GM23338 (cell line): ENCODE results near the gene DUSP7. TPM values are rescaled to one million over a fixed set of nuclear protein-coding genes. Genes with fewer than 3 reads are reported as not detected.

ENCODE experiments used
- ATAC-seq: fragments of 200-7000 bp; cut with Tn5 transposase; 3 replicates; pipeline ENCODE4 v1.9.1; 2020
- DNase-seq: peaks from one replicate; pipeline ENCODE4 v3.0.0-alpha.2; 2015; ENCODE audit warnings: low spot score
- H2AFZ ChIP-seq: fragments of 200-600 bp; sonication (generic); 2 replicates; pipeline ENCODE4 v1.8.0; 2016; ENCODE audit warnings: antibody characterized with exemption, mild to moderate bottlenecking, moderate library complexity
- H3F3A ChIP-seq: fragments of 200-600 bp; sonication (generic); replicated peaks from 2 replicates; pipeline ENCODE4 v1.8.0; 2017; ENCODE audit warnings: antibody characterized with exemption, mixed run types, low read depth
- H3K27ac ChIP-seq: fragments of 200-600 bp; sonication (generic); 2 replicates; pipeline ENCODE4 v1.6.1; 2016; ENCODE audit warnings: low read depth
- H3K27me3 ChIP-seq: fragments of 200-600 bp; sonication (generic); 2 replicates; pipeline ENCODE4 v1.8.0; 2016; ENCODE audit warnings: mild to moderate bottlenecking, mixed run types, moderate library complexity; ENCODE audit not compliant: insufficient read depth
- H3K36me3 ChIP-seq: fragments of 200-600 bp; sonication (generic); 2 replicates; pipeline ENCODE4 v1.8.0; 2016; ENCODE audit warnings: mild to moderate bottlenecking; ENCODE audit not compliant: insufficient read depth
- H3K4me1 ChIP-seq: fragments of 200-600 bp; sonication (generic); 2 replicates; pipeline ENCODE4 v1.8.0; 2016; ENCODE audit warnings: mild to moderate bottlenecking, moderate library complexity; ENCODE audit not compliant: insufficient read depth
- H3K4me2 ChIP-seq: fragments of 200-600 bp; sonication (generic); 2 replicates; pipeline ENCODE4 v1.7.1; 2017; ENCODE audit warnings: mixed run types
- H3K4me3 ChIP-seq: fragments of 200-600 bp; sonication (generic); 2 replicates; pipeline ENCODE4 v1.6.1; 2016; ENCODE audit warnings: mixed run types
- H3K79me2 ChIP-seq: fragments of 200-600 bp; sonication (generic); replicated peaks from 2 replicates; pipeline ENCODE4 v1.8.0; 2017; ENCODE audit warnings: mild to moderate bottlenecking; ENCODE audit not compliant: insufficient read depth
- H3K9me2 ChIP-seq: fragments of 200-600 bp; sonication (generic); 2 replicates; pipeline ENCODE4 v1.8.0; 2017; ENCODE audit not compliant: insufficient read depth
- H4K20me1 ChIP-seq: fragments of 200-600 bp; sonication (generic); replicated peaks from 2 replicates; pipeline ENCODE4 v1.8.0; 2017; ENCODE audit warnings: mild to moderate bottlenecking; ENCODE audit not compliant: insufficient read depth
- H3K27ac Mint-ChIP-seq: 2 replicates; pipeline ENCODE4 v1.8.0; 2020; ENCODE audit warnings: inconsistent platforms, mild to moderate bottlenecking, moderate library complexity, mixed read lengths
- H3K27me3 Mint-ChIP-seq: 3 replicates; pipeline ENCODE4 v1.8.0; 2022; ENCODE audit warnings: low read depth, mild to moderate bottlenecking, moderate library complexity, mixed read lengths, inconsistent platforms; ENCODE audit not compliant: insufficient read depth, poor library complexity
- H3K36me3 Mint-ChIP-seq: 3 replicates; pipeline ENCODE4 v1.8.0; 2021; ENCODE audit warnings: low read depth, mild to moderate bottlenecking, inconsistent platforms, moderate library complexity, mixed read lengths
- H3K4me1 Mint-ChIP-seq: 3 replicates; pipeline ENCODE4 v1.8.0; 2020; ENCODE audit warnings: mild to moderate bottlenecking, inconsistent platforms, mixed read lengths
- H3K4me3 Mint-ChIP-seq: 3 replicates; pipeline ENCODE4 v1.8.0; 2021; ENCODE audit warnings: moderate library complexity, mild to moderate bottlenecking, inconsistent platforms, mixed read lengths
- H3K9me3 Mint-ChIP-seq: 3 replicates; pipeline ENCODE4 v1.8.0; 2020; ENCODE audit warnings: moderate library complexity, mild to moderate bottlenecking, inconsistent platforms, mixed read lengths
- CREB1 ChIP-seq: fragments of 250-450 bp; sonication (Bioruptor Pico); IDR thresholded peaks from 2 replicates; pipeline ENCODE4 v1.5.0; 2020; ENCODE audit warnings: low read depth, mild to moderate bottlenecking, moderate library complexity
- CTCF ChIP-seq, 2 experiments: fragments of 200-600 bp in 1 of 2; sonication (generic) in 1 of 2; conservative IDR thresholded peaks; 2 replicates each; pipeline versions ENCODE4 v1.5.1 to v1.6.1; 2016 to 2017; ENCODE audit warnings: antibody characterized with exemption in 2 of 2, low read depth in 2 of 2, mild to moderate bottlenecking in 2 of 2, moderate library complexity in 1 of 2
- ETS1 ChIP-seq: IDR thresholded peaks from 2 replicates; pipeline ENCODE4 v1.6.1; 2016; ENCODE audit warnings: antibody characterized with exemption
- EZH2 ChIP-seq: fragments of 200-600 bp; sonication (generic); IDR thresholded peaks from one replicate; pipeline ENCODE4 v1.8.0; 2017; ENCODE audit warnings: antibody characterized with exemption, mild to moderate bottlenecking, low read depth; ENCODE audit not compliant: unreplicated experiment
- EZH2phosphoT487 ChIP-seq: fragments of 200-600 bp; sonication (generic); IDR thresholded peaks from one replicate; pipeline ENCODE4 v1.8.1; 2018; ENCODE audit warnings: antibody characterized with exemption; ENCODE audit not compliant: unreplicated experiment
- JUNB ChIP-seq: IDR thresholded peaks from one replicate; pipeline ENCODE4 v1.6.1; 2016; ENCODE audit warnings: antibody characterized with exemption; ENCODE audit not compliant: unreplicated experiment
- NANOG ChIP-seq: IDR thresholded peaks from 2 replicates; pipeline ENCODE4 v1.6.1; 2016; ENCODE audit warnings: antibody characterized with exemption, borderline replicate concordance
- POLR2AphosphoS5 ChIP-seq: IDR thresholded peaks from 2 replicates; pipeline ENCODE4 v1.6.1; 2016; ENCODE audit warnings: antibody characterized with exemption, low read depth
- REST ChIP-seq: IDR thresholded peaks from one replicate; pipeline ENCODE4 v1.6.1; 2018; ENCODE audit warnings: antibody characterized with exemption; ENCODE audit not compliant: unreplicated experiment
- STAT1 ChIP-seq: IDR thresholded peaks from one replicate; pipeline ENCODE4 v1.6.1; 2016; ENCODE audit warnings: antibody characterized with exemption; ENCODE audit not compliant: unreplicated experiment
- ZNF331 ChIP-seq: fragments of 250-450 bp; sonication (Bioruptor Pico); IDR thresholded peaks from 2 replicates; pipeline ENCODE4 v1.5.0; 2020; ENCODE audit warnings: low read depth, mild to moderate bottlenecking, moderate library complexity
- ZNF462 ChIP-seq: fragments of 250-450 bp; sonication (Bioruptor Pico); IDR thresholded peaks from 2 replicates; pipeline ENCODE4 v1.5.0; 2020; ENCODE audit warnings: mild to moderate bottlenecking, moderate library complexity
- polyA plus RNA-seq: library from polyadenylated mRNA; unstranded; fragments of >200 nt; fragmentation: Nextera tagmentation; extraction: Ambion mirVana; gene quantifications from 2 replicates; pipeline ENCODE4 v1.2.1, GENCODE V29; 2016
- total RNA-seq: library from RNA; depleted of rRNA; stranded (reverse); fragments of >200 nt; shearing (Covaris generic); gene quantifications from 2 replicates; pipeline ENCODE4 v1.2.3, GENCODE V29; 2014

Gene DUSP7
- total and polyA plus RNA-seq, 2 experiments from 2014 or later, result 5.6 to 14.7 TPM

- TF ChIP-seq ZNF462 (CRISPR knock-in tag) (no peak), NANOG (no peak), POLR2AphosphoS5 (no peak), EZH2 (no peak), ZNF331 (CRISPR knock-in tag) (no peak), CTCF (conservative IDR thresholded peaks at IDR 0.05; ENCODE audit: low read depth in 2 of 2) (no peak), JUNB (no peak)
Observed at GRCh38 chr3:52073490-52073889, 17.1 kb upstream of the DUSP7 start (continued).

GRCh38 chr3:52072471-52072870, 16.1 kb upstream of the DUSP7 start:
- no peak overlapping the region for H3K4me3 Mint-ChIP-seq
- H3K9me3 Mint-ChIP-seq, result no peaks in the 10 kb centered on the region
- Histone ChIP-seq H3K4me1 (no peaks in the 10 kb centered on the region), H3K27ac (no peak overlapping the region), H3K4me3 (no peak overlapping the region), H2AFZ (no peak overlapping the region), H3K9me2 (no peaks in the 10 kb centered on the region), H3K36me3 (no peaks in the 10 kb centered on the region; the same call in 1 of the 2 replicates), H3K27me3 (no peaks in the 10 kb centered on the region), H3K79me2 (no peaks in the 10 kb centered on the region), H3F3A (no peaks in the 10 kb centered on the region), H3K4me2 (no peak overlapping the region), H4K20me1 (no peaks in the 10 kb centered on the region)
- DNase-seq (no peak), ATAC-seq (no peak)
- peaks cover 10% of the 10 kb centered on the region for H3K27me3 Mint-ChIP-seq
- H3K4me1 Mint-ChIP-seq, result no peaks in the 10 kb centered on the region
- no peak overlapping the region for H3K27ac Mint-ChIP-seq
- H3K36me3 Mint-ChIP-seq, result peaks cover 14% of the 10 kb centered on the region
- TF ChIP-seq EZH2phosphoT487, result no peak
- no peak for TF ChIP-seq JUNB
- no peak for TF ChIP-seq REST
- TF ChIP-seq POLR2AphosphoS5, result no peak
- no peak for TF ChIP-seq ETS1
- TF ChIP-seq EZH2, result no peak
- TF ChIP-seq STAT1, result no peak
- TF ChIP-seq NANOG, result no peak
- TF ChIP-seq CREB1 (CRISPR knock-in tag), result no peak
